Memory B cell (primary cell): ENCODE measurements around the gene SPRN.

ENCODE experiments used
- ATAC-seq: fragments of 150-1000 bp; cut with Tn5 transposase; 2 replicates; pipeline ENCODE4 v1.10.0; 2021; ENCODE audit warnings: low read depth, mild to moderate bottlenecking, moderate library complexity
- DNase-seq, 2 donors: peaks; one replicate each; pipeline ENCODE4 v3.0.0; 2022; ENCODE audit warnings: low spot score in 2 of 2
- H3K27ac Mint-ChIP-seq: one replicate; pipeline ENCODE4 v1.8.0; 2022; ENCODE audit warnings: mild to moderate bottlenecking, moderate library complexity, mixed read lengths
- H3K27me3 Mint-ChIP-seq: one replicate; pipeline ENCODE4 v1.8.0; 2022; ENCODE audit warnings: mixed read lengths
- H3K36me3 Mint-ChIP-seq: one replicate; pipeline ENCODE4 v1.8.0; 2022; ENCODE audit warnings: mild to moderate bottlenecking, mixed read lengths
- H3K4me1 Mint-ChIP-seq: one replicate; pipeline ENCODE4 v1.8.0; 2022; ENCODE audit warnings: mixed read lengths
- H3K4me3 Mint-ChIP-seq: one replicate; pipeline ENCODE4 v1.8.0; 2022; ENCODE audit warnings: mild to moderate bottlenecking, moderate library complexity, mixed read lengths
- H3K9me3 Mint-ChIP-seq: one replicate; pipeline ENCODE4 v1.8.0; 2022; ENCODE audit warnings: mixed read lengths

Gene SPRN

GRCh38 chr10:133460208-133460769 is 35.9 kb upstream of the SPRN start:
- Mint-ChIP-seq H3K4me1 (no peaks in the 10 kb centered on the region), H3K27me3 (no peaks in the 10 kb centered on the region), H3K9me3 (no peaks in the 10 kb centered on the region), H3K27ac (no peak overlapping the region), H3K4me3 (no peak overlapping the region), H3K36me3 (peaks cover 8% of the 10 kb centered on the region)
- ATAC-seq (no peak), DNase-seq (no peak)

GRCh38 chr10:133459454-133460207 is 35.2 kb upstream of the SPRN start:
- no peaks in the 10 kb centered on the region for H3K27me3 Mint-ChIP-seq
- H3K36me3 Mint-ChIP-seq, result peaks cover 8% of the 10 kb centered on the region
- DNase-seq (no peak), ATAC-seq (no peak)
- no peak overlapping the region for H3K4me3 Mint-ChIP-seq
- H3K27ac Mint-ChIP-seq, result no peak overlapping the region
- no peaks in the 10 kb centered on the region for H3K9me3 Mint-ChIP-seq
- no peaks in the 10 kb centered on the region for H3K4me1 Mint-ChIP-seq

- ATAC-seq, result no peak
- Mint-ChIP-seq H3K4me1 (peaks cover 2% of the 10 kb centered on the region), H3K4me3 (no peak overlapping the region), H3K27me3 (no peaks in the 10 kb centered on the region), H3K36me3 (peaks cover 6% of the 10 kb centered on the region), H3K9me3 (no peaks in the 10 kb centered on the region), H3K27ac (no peak overlapping the region)
- DNase-seq, result no peak
Observed at GRCh38 chr10:133458710-133459453, 34.5 kb upstream of the SPRN start.

GRCh38 chr10:133458021-133458709 is 33.7 kb upstream of the SPRN start:
- H3K4me1 Mint-ChIP-seq, result peaks cover 2% of the 10 kb centered on the region
- no peak overlapping the region for H3K27ac Mint-ChIP-seq
- ATAC-seq (no peak), DNase-seq (no peak)
- H3K9me3 Mint-ChIP-seq, result no peaks in the 10 kb centered on the region
- no peak overlapping the region for H3K4me3 Mint-ChIP-seq
- peaks cover 5% of the 10 kb centered on the region for H3K36me3 Mint-ChIP-seq
- no peaks in the 10 kb centered on the region for H3K27me3 Mint-ChIP-seq

GRCh38 chr10:133457100-133457841 is 32.8 kb upstream of the SPRN start:
- Mint-ChIP-seq H3K4me1 (peaks cover 2% of the 10 kb centered on the region), H3K36me3 (peaks cover 5% of the 10 kb centered on the region), H3K4me3 (no peak overlapping the region), H3K9me3 (no peaks in the 10 kb centered on the region), H3K27ac (no peak overlapping the region), H3K27me3 (no peaks in the 10 kb centered on the region)
- ATAC-seq, result no peak
- DNase-seq, result no peak

GRCh38 chr10:133456041-133456951 is 31.9 kb upstream of the SPRN start:
- no peak for DNase-seq
- no peak for ATAC-seq
- no peaks in the 10 kb centered on the region for H3K27me3 Mint-ChIP-seq
- no peak overlapping the region for H3K4me3 Mint-ChIP-seq
- H3K9me3 Mint-ChIP-seq, result no peaks in the 10 kb centered on the region
- peaks cover 2% of the 10 kb centered on the region for H3K36me3 Mint-ChIP-seq
- H3K27ac Mint-ChIP-seq, result no peak overlapping the region
- H3K4me1 Mint-ChIP-seq, result peaks cover 2% of the 10 kb centered on the region

GRCh38 chr10:133455611-133456031 is 31.2 kb upstream of the SPRN start:
- DNase-seq (no peak), ATAC-seq (no peak)
- Mint-ChIP-seq H3K4me3 (no peak overlapping the region), H3K9me3 (no peaks in the 10 kb centered on the region), H3K36me3 (peaks cover 1% of the 10 kb centered on the region), H3K4me1 (peaks cover 2% of the 10 kb centered on the region), H3K27ac (no peak overlapping the region), H3K27me3 (no peaks in the 10 kb centered on the region)

- no peak for DNase-seq
- H3K4me3 Mint-ChIP-seq, result no peak overlapping the region
Observed at GRCh38 chr10:133455196-133455595, 30.8 kb upstream of the SPRN start.

GRCh38 chr10:133454204-133454893 is 29.9 kb upstream of the SPRN start:
- Mint-ChIP-seq H3K9me3 (peaks cover 2% of the 10 kb centered on the region), H3K27me3 (peaks cover 2% of the 10 kb centered on the region), H3K4me1 (peaks cover 2% of the 10 kb centered on the region), H3K36me3 (peaks cover 3% of the 10 kb centered on the region), H3K4me3 (no peak overlapping the region), H3K27ac (no peak overlapping the region)
- ATAC-seq, result no peak
- no peak for DNase-seq

More at GRCh38 chr10:133455196-133455595, 30.8 kb upstream of the SPRN start:
- Mint-ChIP-seq H3K27ac (no peak overlapping the region), H3K36me3 (peaks cover 1% of the 10 kb centered on the region), H3K4me1 (peaks cover 2% of the 10 kb centered on the region), H3K9me3 (no peaks in the 10 kb centered on the region), H3K27me3 (no peaks in the 10 kb centered on the region)
- no peak for ATAC-seq

GRCh38 chr10:133453516-133454203 is 29.2 kb upstream of the SPRN start, which contains the start of gene SCART1:
Gene SCART1 (plus strand): TSS chr10:133453945. CDS start chr10:133453998, 53 bp downstream.
- Mint-ChIP-seq H3K27ac (no peak within 1 kb of the TSS), H3K9me3 (peaks cover 3% of the 10 kb centered on the region), H3K27me3 (peaks cover 2% of the 10 kb centered on the region), H3K4me1 (peaks cover 2% of the 10 kb centered on the region), H3K36me3 (peaks cover 4% of the 10 kb centered on the region), H3K4me3 (no peak within 1 kb of the TSS)
- no peak for DNase-seq
- ATAC-seq, result no peak

GRCh38 chr10:133452453-133452852 is 28.0 kb upstream of the SPRN start:
- no peak overlapping the region for H3K27ac Mint-ChIP-seq

GRCh38 chr10:133451346-133451745 is 26.9 kb upstream of the SPRN start:
- H3K4me1 Mint-ChIP-seq, result peaks cover 2% of the 10 kb centered on the region
- H3K27me3 Mint-ChIP-seq, result peaks cover 2% of the 10 kb centered on the region
- no peak overlapping the region for H3K4me3 Mint-ChIP-seq
- H3K36me3 Mint-ChIP-seq, result peaks cover 18% of the 10 kb centered on the region
- peaks cover 16% of the 10 kb centered on the region for H3K9me3 Mint-ChIP-seq
- ATAC-seq (no peak), DNase-seq (no peak)
- H3K27ac Mint-ChIP-seq, result no peak overlapping the region

More at GRCh38 chr10:133452453-133452852, 28.0 kb upstream of the SPRN start:
- H3K4me3 Mint-ChIP-seq, result no peak overlapping the region
- DNase-seq (no peak), ATAC-seq (no peak)
- peaks cover 11% of the 10 kb centered on the region for H3K36me3 Mint-ChIP-seq
- H3K4me1 Mint-ChIP-seq, result peaks cover 2% of the 10 kb centered on the region
- peaks cover 11% of the 10 kb centered on the region for H3K9me3 Mint-ChIP-seq
- H3K27me3 Mint-ChIP-seq, result peaks cover 2% of the 10 kb centered on the region
